Ishikawa (cell line): Measurements from ENCODE around the gene PPAN.

ENCODE experiments used
- CEBPB ChIP-seq: IDR thresholded peaks from 2 replicates; pipeline ENCODE4 v1.6.1; 2012
- CREB1 ChIP-seq: IDR thresholded peaks from 2 replicates; pipeline ENCODE4 v1.6.1; 2012; ENCODE audit warnings: low read depth
- EGR1 ChIP-seq: IDR thresholded peaks from 2 replicates; pipeline ENCODE4 v1.6.1; 2012
- EP300 ChIP-seq: IDR thresholded peaks from 2 replicates; pipeline ENCODE4 v1.6.1; 2012; ENCODE audit warnings: borderline replicate concordance
- FOXM1 ChIP-seq: IDR thresholded peaks from 2 replicates; pipeline ENCODE4 v1.6.1; 2012; ENCODE audit warnings: low read depth, borderline replicate concordance
- MAX ChIP-seq: IDR thresholded peaks from 2 replicates; pipeline ENCODE4 v1.6.1; 2012
- NFIC ChIP-seq: IDR thresholded peaks from 2 replicates; pipeline ENCODE4 v1.6.1; 2012
- RAD21 ChIP-seq: IDR thresholded peaks from 2 replicates; pipeline ENCODE4 v1.6.1; 2012; ENCODE audit warnings: low read depth
- TAF1 ChIP-seq: IDR thresholded peaks from 2 replicates; pipeline ENCODE4 v1.6.1; 2012; ENCODE audit warnings: low read depth, mild to moderate bottlenecking
- TCF12 ChIP-seq: IDR thresholded peaks from 2 replicates; pipeline ENCODE4 v1.6.1; 2012; ENCODE audit warnings: low read depth
- TEAD4 ChIP-seq: IDR thresholded peaks from 2 replicates; pipeline ENCODE4 v1.6.1; 2012
- USF1 ChIP-seq: IDR thresholded peaks from 2 replicates; pipeline ENCODE4 v1.6.1; 2012
- ZBTB7A ChIP-seq: IDR thresholded peaks from 2 replicates; pipeline ENCODE4 v1.6.1; 2012; ENCODE audit warnings: low read depth
- TF ChIP-seq, protein P1 (sequence below): IDR thresholded peaks from 2 replicates; pipeline ENCODE4 v1.6.1; 2012; ENCODE audit warnings: low read depth, mild to moderate bottlenecking

Gene PPAN

DNA sequence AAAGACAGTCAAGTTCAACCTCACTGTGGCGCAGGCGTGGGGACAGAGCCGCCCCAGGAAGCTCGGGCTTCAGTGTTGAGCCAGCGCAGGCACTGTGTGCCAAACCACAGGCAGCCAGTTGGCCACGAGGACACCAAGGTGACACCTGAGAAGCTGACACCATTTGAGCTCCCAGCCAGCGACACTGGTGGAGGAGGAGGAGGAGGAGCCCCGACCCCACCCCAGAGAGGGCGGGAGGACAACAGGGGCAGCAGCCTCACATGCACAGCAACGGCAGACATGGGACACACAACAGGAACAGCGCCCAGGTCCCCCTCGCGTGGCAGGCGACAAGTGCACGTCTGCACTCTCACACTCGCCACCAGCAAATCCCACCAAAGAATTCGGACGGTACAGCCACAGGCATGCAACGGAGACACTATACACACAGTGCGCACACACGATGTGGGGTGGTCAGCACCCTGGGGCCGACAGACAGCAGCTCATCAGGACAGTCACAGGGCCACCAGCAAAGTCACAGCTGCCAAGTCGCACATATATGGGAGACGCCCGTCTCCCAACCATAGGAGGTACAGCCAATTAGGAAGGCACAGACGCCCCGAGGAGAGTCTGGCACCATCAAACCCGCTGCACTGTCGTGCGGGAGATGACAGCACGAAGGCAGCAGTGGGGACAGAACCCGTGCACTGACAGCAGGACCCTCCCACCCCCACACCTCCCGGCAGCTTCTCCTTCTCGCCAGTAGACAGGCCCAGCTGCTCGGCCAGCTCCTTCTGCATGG is 10.1 kb downstream of the PPAN start:
- TF ChIP-seq EGR1 (no peak), FOXM1 (no peak), ZBTB7A (no peak), NFIC (no peak), CEBPB (no peak), RAD21 (no peak), TAF1 (no peak), TCF12 (no peak), CREB1 (no peak), TEAD4 (no peak)
- TF ChIP-seq, protein P1, sequence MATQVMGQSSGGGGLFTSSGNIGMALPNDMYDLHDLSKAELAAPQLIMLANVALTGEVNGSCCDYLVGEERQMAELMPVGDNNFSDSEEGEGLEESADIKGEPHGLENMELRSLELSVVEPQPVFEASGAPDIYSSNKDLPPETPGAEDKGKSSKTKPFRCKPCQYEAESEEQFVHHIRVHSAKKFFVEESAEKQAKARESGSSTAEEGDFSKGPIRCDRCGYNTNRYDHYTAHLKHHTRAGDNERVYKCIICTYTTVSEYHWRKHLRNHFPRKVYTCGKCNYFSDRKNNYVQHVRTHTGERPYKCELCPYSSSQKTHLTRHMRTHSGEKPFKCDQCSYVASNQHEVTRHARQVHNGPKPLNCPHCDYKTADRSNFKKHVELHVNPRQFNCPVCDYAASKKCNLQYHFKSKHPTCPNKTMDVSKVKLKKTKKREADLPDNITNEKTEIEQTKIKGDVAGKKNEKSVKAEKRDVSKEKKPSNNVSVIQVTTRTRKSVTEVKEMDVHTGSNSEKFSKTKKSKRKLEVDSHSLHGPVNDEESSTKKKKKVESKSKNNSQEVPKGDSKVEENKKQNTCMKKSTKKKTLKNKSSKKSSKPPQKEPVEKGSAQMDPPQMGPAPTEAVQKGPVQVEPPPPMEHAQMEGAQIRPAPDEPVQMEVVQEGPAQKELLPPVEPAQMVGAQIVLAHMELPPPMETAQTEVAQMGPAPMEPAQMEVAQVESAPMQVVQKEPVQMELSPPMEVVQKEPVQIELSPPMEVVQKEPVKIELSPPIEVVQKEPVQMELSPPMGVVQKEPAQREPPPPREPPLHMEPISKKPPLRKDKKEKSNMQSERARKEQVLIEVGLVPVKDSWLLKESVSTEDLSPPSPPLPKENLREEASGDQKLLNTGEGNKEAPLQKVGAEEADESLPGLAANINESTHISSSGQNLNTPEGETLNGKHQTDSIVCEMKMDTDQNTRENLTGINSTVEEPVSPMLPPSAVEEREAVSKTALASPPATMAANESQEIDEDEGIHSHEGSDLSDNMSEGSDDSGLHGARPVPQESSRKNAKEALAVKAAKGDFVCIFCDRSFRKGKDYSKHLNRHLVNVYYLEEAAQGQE: no peak

DNA sequence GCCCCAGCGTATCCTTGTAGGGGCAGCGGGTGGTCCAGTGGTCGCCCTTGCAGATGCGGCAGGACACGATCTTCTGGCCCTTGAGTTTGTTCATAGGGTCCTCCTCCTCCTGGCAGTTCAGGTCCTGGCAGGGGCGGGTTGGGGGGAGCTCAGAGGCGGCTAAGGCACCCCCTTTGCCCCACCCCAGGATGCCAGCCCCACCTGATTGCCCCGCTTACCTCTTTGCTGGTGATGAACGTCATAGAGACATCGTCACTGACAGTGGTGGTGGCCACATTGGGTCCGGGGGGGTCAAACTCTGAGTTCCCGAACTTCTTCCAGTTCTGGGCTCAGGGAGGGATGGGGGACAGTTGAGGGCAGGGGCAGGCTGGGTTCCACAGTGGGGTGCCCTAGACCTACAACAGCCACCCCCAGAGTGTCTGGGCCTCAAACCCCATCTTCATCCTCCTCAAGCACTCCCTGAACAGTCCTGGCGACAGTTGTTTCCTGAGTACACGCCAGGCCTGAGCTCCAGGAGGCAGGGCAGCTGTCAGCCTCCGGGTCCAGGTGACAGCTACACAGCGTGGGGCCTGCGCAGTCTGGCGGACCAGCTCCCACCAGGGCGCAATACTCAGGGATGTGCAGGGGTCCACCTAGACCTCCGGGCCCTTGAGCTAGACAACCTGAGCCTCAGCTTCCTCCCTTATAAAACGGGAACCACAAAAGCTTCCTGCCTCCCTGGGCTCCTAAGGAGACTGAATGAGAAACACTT is 10.9 kb downstream of the PPAN start:
- TF ChIP-seq, protein P1: no peak
- TF ChIP-seq FOXM1 (no peak), USF1 (no peak), EP300 (no peak)

- no peak for TF ChIP-seq CREB1
- TF ChIP-seq, protein P1: no peak
- no peak for TF ChIP-seq EGR1
- no peak for TF ChIP-seq TAF1
- no peak for TF ChIP-seq MAX
- no peak for TF ChIP-seq NFIC
- no peak for TF ChIP-seq EP300
- no peak for TF ChIP-seq USF1
- TF ChIP-seq FOXM1: no peak
- no peak for TF ChIP-seq RAD21
These were observed 12.8 kb downstream of the PPAN start for GRCh38 chr19:10118960-10119359.

DNA sequence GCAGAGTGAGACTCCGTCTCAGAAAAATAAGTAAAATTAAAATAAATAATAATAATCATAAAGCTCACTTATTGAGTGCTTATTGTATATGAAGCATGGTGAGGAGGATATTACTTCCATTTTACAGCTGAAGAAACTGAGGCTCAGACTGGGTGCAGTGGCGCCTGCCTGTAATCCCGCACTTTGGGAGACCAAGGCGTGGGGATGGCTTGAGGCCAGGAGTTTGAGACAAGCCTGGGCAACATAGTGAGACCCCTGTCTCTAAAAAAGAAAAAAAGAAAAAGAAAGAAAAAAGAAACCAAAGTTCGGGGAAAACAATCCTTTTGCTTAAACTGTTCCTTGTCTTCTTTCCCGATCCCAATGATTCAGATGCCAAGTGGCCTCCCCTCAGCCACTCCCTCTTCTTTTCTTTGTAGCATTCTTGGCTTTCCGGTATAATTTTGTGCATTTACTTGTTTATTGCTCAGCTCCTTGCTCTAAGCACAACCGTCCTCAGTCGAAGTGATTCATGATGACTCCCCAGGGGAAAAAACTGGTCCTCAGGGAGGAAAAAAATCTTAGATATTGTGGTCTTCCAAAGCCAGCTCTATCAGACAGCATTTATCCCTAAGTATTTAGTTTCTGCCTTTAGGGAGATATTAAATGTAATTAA is 14.5 kb downstream of the PPAN start:
- TF ChIP-seq FOXM1: no peak
- TF ChIP-seq CEBPB: no peak
- TF ChIP-seq TEAD4: no peak
- TF ChIP-seq ZBTB7A: no peak
- no peak for TF ChIP-seq CREB1
- no peak for TF ChIP-seq USF1
